CD4-positive, CD25-positive, alpha-beta regulatory T cell (primary cell): ENCODE measurements around the gene DNAH14. TPM values are rescaled to one million over a fixed set of nuclear protein-coding genes. Genes with fewer than 3 reads are reported as not detected.

ENCODE experiments used
- ATAC-seq, 2 donors: fragments of 150-1000 bp; cut with Tn5 transposase; one replicate each; pipeline ENCODE4 v1.10.0; 2021; ENCODE audit warnings: low read depth in 2 of 2, moderate number of reproducible peaks in 2 of 2, moderate library complexity in 1 of 2
- DNase-seq, 3 donors: peaks; one replicate each; pipeline versions ENCODE4 v3.0.0 to v3.0.0-alpha.2; 2012 to 2022; ENCODE audit warnings: mixed read lengths in 1 of 3
- H3K27ac ChIP-seq: one replicate; pipeline ENCODE4 v1.7.0; 2013; ENCODE audit warnings: mild to moderate bottlenecking, low read length; ENCODE audit not compliant: insufficient read depth, poor library complexity, severe bottlenecking
- H3K27me3 ChIP-seq: one replicate; pipeline ENCODE4 v1.7.0; 2013; ENCODE audit warnings: low read length; ENCODE audit not compliant: control insufficient read depth, insufficient read depth
- H3K36me3 ChIP-seq: one replicate; pipeline ENCODE4 v1.7.0; 2013; ENCODE audit warnings: mild to moderate bottlenecking, low read length, moderate library complexity; ENCODE audit not compliant: control insufficient read depth, insufficient read depth
- H3K4me1 ChIP-seq: 2 replicates; pipeline ENCODE4 v1.7.0; 2013; ENCODE audit warnings: mild to moderate bottlenecking, low read length; ENCODE audit not compliant: insufficient read depth, control insufficient read depth, poor library complexity, severe bottlenecking
- H3K4me3 ChIP-seq: one replicate; pipeline ENCODE4 v1.7.0; 2013; ENCODE audit warnings: low read depth, mild to moderate bottlenecking, low read length, moderate library complexity
- H3K9me3 ChIP-seq, 2 experiments: 1 replicate in 1 of 2; 2 replicates in 1 of 2; pipeline ENCODE4 v1.7.0; 2013; ENCODE audit warnings: low read length in 2 of 2, mild to moderate bottlenecking in 1 of 2, moderate library complexity in 1 of 2; ENCODE audit not compliant: control insufficient read depth in 2 of 2
- H3K27ac Mint-ChIP-seq, 3 donors: one replicate each; pipeline ENCODE4 v1.8.0; 2020 to 2022; ENCODE audit warnings: mild to moderate bottlenecking in 3 of 3, mixed read lengths in 3 of 3, moderate library complexity in 2 of 3
- H3K27me3 Mint-ChIP-seq: one replicate; pipeline ENCODE4 v1.8.0; 2022; ENCODE audit warnings: mild to moderate bottlenecking, mixed read lengths
- H3K36me3 Mint-ChIP-seq: one replicate; pipeline ENCODE4 v1.8.0; 2020; ENCODE audit warnings: mixed read lengths
- H3K4me1 Mint-ChIP-seq, 4 donors: one replicate each; pipeline ENCODE4 v1.8.0; 2020 to 2022; ENCODE audit warnings: mixed read lengths in 4 of 4, mild to moderate bottlenecking in 1 of 4
- H3K4me3 Mint-ChIP-seq, 4 donors: one replicate each; pipeline ENCODE4 v1.8.0; 2020 to 2022; ENCODE audit warnings: mild to moderate bottlenecking in 4 of 4, mixed read lengths in 4 of 4, moderate library complexity in 3 of 4
- H3K9me3 Mint-ChIP-seq, 7 donors: one replicate each; pipeline ENCODE4 v1.8.0; 2020 to 2022; ENCODE audit warnings: mixed read lengths in 7 of 7, mild to moderate bottlenecking in 3 of 7, moderate library complexity in 2 of 7
- polyA plus RNA-seq, 4 donors: library from polyadenylated mRNA; unstranded; fragments of 300-500 nt; fragmentation: Illumina TruSeq; gene quantifications; one replicate each; pipeline ENCODE4 v1.2.3, GENCODE V29; 2021
- total RNA-seq: library from RNA; stranded (reverse); gene quantifications from one replicate; pipeline ENCODE4 v1.2.3, GENCODE V29; 2022

Gene DNAH14
- total and polyA plus RNA-seq, 5 donors from 2014 or later = 0.02 to 0.13 TPM; not detected in 3

GRCh38 chr1:225366018-225366417 is 436.5 kb downstream of the DNAH14 start:
- H3K4me1 ChIP-seq = no peaks in the 10 kb centered on the region
- peaks cover 15% of the 10 kb centered on the region for H3K27me3 ChIP-seq
- ATAC-seq (no peak), DNase-seq (no peak)
- H3K27ac Mint-ChIP-seq = no peak overlapping the region
- H3K27me3 Mint-ChIP-seq = peaks cover 25% of the 10 kb centered on the region
- no peak overlapping the region for H3K4me3 ChIP-seq
- H3K9me3 ChIP-seq = no peaks in the 10 kb centered on the region
- H3K4me1 Mint-ChIP-seq = no peaks in the 10 kb centered on the region
- H3K27ac ChIP-seq = no peak overlapping the region
- no peaks in the 10 kb centered on the region for H3K9me3 Mint-ChIP-seq
- H3K36me3 Mint-ChIP-seq = no peaks in the 10 kb centered on the region
- no peaks in the 10 kb centered on the region for H3K36me3 ChIP-seq
- no peak overlapping the region for H3K4me3 Mint-ChIP-seq

DNA sequence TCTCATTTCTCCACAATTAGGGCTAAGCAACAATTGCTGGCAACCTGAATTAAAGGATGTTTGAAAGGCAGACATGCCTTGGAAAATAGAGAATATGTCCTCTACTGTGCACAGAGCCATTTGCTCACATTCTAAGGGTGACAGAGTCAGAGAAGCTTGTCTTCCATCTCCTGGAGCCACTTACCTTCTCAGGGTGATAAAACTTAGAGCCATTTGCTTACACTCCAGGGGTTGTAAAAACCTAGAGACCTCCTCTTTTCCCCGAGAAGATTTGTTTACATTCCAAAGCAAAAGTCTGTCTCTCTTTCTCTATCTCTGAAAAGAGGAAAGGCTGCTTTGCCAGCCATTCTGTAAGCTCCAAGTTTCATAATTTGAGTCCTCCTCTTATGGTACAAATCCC is 437.1 kb downstream of the DNAH14 start:
- no peak overlapping the region for H3K4me3 Mint-ChIP-seq

DNA sequence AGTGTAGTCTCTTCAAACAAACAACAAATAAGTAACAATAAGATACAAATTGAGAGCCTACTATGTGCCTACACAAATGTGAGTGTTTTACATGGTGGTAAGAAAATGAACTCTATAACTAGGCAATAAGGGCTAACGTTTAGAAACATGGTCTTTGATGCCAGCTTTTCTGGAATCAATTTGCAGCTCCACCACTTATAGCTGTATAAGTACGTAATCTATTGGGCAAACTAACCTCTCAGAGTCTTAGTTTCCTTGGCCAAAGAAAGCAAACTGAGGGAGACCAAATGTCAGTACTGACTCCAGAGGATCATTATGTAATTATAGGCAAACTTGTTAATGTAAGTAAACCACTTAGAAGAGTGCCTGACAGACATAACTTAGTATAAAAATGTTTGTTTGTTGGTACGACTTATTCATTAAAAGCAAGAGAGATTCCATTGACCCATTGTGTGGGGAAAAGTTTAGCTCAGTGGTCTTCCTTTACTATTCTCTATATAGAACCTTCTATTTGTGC is 438.6 kb downstream of the DNAH14 start:
- no peaks in the 10 kb centered on the region for H3K4me1 ChIP-seq
- no peak overlapping the region for H3K4me3 Mint-ChIP-seq
- no peaks in the 10 kb centered on the region for H3K9me3 ChIP-seq
- no peaks in the 10 kb centered on the region for H3K4me1 Mint-ChIP-seq
- H3K27me3 Mint-ChIP-seq = peaks cover 29% of the 10 kb centered on the region
- H3K36me3 Mint-ChIP-seq = no peaks in the 10 kb centered on the region
- peaks cover 15% of the 10 kb centered on the region for H3K27me3 ChIP-seq
- no peaks in the 10 kb centered on the region for H3K9me3 Mint-ChIP-seq
- ATAC-seq (no peak), DNase-seq (no peak)
- H3K27ac Mint-ChIP-seq = no peak overlapping the region
- H3K27ac ChIP-seq = no peak overlapping the region
- H3K4me3 ChIP-seq = no peak overlapping the region
- H3K36me3 ChIP-seq = no peaks in the 10 kb centered on the region

More for the DNA sequence above, 437.1 kb downstream of the DNAH14 start:
- Mint-ChIP-seq H3K9me3 (no peaks in the 10 kb centered on the region), H3K27ac (no peak overlapping the region), H3K27me3 (peaks cover 25% of the 10 kb centered on the region), H3K36me3 (no peaks in the 10 kb centered on the region), H3K4me1 (no peaks in the 10 kb centered on the region)
- Histone ChIP-seq H3K4me3 (no peak overlapping the region), H3K4me1 (no peaks in the 10 kb centered on the region), H3K9me3 (no peaks in the 10 kb centered on the region), H3K27ac (no peak overlapping the region), H3K27me3 (peaks cover 15% of the 10 kb centered on the region), H3K36me3 (no peaks in the 10 kb centered on the region)
- ATAC-seq (no peak), DNase-seq (no peak)

DNA sequence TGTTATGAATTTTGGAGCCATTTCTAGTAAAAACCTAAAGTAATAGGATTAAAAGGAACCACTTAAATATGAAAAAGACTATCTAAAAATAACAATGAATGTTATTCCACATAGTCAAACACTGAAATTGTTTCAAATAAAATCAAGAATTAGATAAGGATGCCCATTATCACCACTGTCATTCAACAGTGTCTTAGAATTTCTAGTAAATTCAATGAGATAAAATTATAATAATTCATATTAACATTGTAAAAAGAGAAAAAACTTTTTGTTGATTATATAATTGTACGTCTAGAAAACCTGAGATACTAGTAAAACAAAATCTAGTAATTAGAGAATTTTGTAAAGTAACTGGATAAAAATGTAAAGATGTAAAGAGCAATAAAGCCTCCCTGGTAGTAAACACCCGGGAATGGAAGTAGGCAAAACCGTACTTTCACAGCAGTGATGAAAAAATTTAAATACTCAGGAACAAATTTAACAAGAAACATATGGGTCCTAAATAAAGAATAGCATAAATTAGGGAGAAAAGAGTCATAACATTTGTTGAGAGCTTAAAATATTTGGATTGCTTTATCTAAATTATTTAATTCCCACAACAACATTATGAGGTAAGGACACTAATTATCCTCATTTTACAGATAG is 442.0 kb downstream of the DNAH14 start:
- Mint-ChIP-seq H3K4me3 (no peak overlapping the region), H3K27me3 (peaks cover 13% of the 10 kb centered on the region), H3K4me1 (no peaks in the 10 kb centered on the region), H3K9me3 (no peaks in the 10 kb centered on the region), H3K36me3 (no peaks in the 10 kb centered on the region), H3K27ac (no peak overlapping the region)
- no peak for ATAC-seq
- Histone ChIP-seq H3K27ac (no peak overlapping the region), H3K4me3 (no peak overlapping the region), H3K4me1 (no peaks in the 10 kb centered on the region), H3K9me3 (no peaks in the 10 kb centered on the region), H3K36me3 (no peaks in the 10 kb centered on the region), H3K27me3 (peaks cover 8% of the 10 kb centered on the region)
- no peak for DNase-seq

DNA sequence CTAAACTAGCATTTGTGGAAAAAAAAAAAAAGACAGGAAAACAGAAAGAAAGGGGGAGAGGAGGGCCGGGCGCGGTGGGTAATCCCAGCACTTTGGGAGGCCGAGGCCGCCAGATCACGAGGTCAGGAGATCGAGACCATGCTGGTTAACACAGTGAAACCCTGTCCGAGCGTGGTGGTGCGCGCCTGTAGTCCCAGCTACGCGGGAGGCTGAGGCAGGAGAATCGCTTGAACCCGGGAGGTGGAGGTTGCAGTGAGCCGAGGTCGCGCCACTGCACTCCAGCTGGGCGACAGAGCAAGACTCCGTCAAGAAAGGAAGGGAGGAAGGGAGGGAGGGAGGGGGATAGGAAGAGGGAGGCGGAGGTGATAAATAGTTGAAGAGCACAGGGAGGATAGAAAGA is 443.7 kb downstream of the DNAH14 start:
- DNase-seq = no peak
- ATAC-seq = no peak
- Histone ChIP-seq H3K27ac (no peak overlapping the region), H3K27me3 (peaks cover 6% of the 10 kb centered on the region), H3K9me3 (no peaks in the 10 kb centered on the region), H3K4me1 (no peaks in the 10 kb centered on the region), H3K36me3 (no peaks in the 10 kb centered on the region), H3K4me3 (no peak overlapping the region)
- no peak overlapping the region for H3K4me3 Mint-ChIP-seq
- H3K4me1 Mint-ChIP-seq = no peaks in the 10 kb centered on the region
- no peak overlapping the region for H3K27ac Mint-ChIP-seq
- H3K27me3 Mint-ChIP-seq = peaks cover 6% of the 10 kb centered on the region
- H3K36me3 Mint-ChIP-seq = no peaks in the 10 kb centered on the region
- no peaks in the 10 kb centered on the region for H3K9me3 Mint-ChIP-seq

- no peaks in the 10 kb centered on the region for H3K9me3 Mint-ChIP-seq
Observed at GRCh38 chr1:225374996-225375395, 445.5 kb downstream of the DNAH14 start.

GRCh38 chr1:225378880-225379279 is 449.4 kb downstream of the DNAH14 start:
- DNase-seq = no peak
- Mint-ChIP-seq H3K36me3 (peaks cover 5% of the 10 kb centered on the region), H3K27ac (no peak overlapping the region), H3K9me3 (peaks cover 0 to 2% (median 0%) of the 10 kb centered on the region in 7 donors), H3K27me3 (no peaks in the 10 kb centered on the region), H3K4me1 (no peaks in the 10 kb centered on the region), H3K4me3 (no peak overlapping the region)
- ATAC-seq = no peak
- H3K27me3 ChIP-seq = no peaks in the 10 kb centered on the region
- no peaks in the 10 kb centered on the region for H3K9me3 ChIP-seq
- H3K36me3 ChIP-seq = no peaks in the 10 kb centered on the region
- H3K27ac ChIP-seq = no peak overlapping the region
- no peaks in the 10 kb centered on the region for H3K4me1 ChIP-seq
- H3K4me3 ChIP-seq = no peak overlapping the region

More at GRCh38 chr1:225374996-225375395, 445.5 kb downstream of the DNAH14 start:
- Mint-ChIP-seq H3K4me3 (no peak overlapping the region), H3K27me3 (peaks cover 5% of the 10 kb centered on the region), H3K4me1 (no peaks in the 10 kb centered on the region), H3K36me3 (no peaks in the 10 kb centered on the region), H3K27ac (no peak overlapping the region)
- H3K4me1 ChIP-seq = no peaks in the 10 kb centered on the region
- no peak for DNase-seq
- H3K36me3 ChIP-seq = no peaks in the 10 kb centered on the region
- no peak for ATAC-seq
- no peak overlapping the region for H3K27ac ChIP-seq
- H3K27me3 ChIP-seq = no peaks in the 10 kb centered on the region
- H3K9me3 ChIP-seq = no peaks in the 10 kb centered on the region
- no peak overlapping the region for H3K4me3 ChIP-seq

DNA sequence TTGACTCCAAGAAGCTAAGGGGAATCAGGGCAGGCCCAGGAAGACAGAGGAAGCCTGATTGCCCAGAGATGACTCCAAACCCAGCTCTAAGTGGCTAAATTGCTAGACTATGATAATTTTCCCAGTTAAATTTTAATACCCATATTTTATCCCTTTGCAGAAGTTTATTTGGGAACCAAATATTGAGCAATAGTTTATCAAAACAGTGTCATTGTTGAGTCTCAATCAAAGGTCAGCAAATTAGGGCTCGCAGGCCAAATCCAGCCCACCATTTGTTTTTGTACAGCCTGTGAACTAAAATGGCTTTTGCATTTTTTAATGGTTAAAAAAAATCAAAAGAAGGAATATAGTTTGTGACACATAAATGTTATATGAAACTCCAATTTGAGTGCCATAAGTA is 451.2 kb downstream of the DNAH14 start:
- Mint-ChIP-seq H3K9me3 (peaks cover 0 to 4% (median 0%) of the 10 kb centered on the region in 7 donors), H3K4me3 (no peak overlapping the region)
- no peaks in the 10 kb centered on the region for H3K4me1 ChIP-seq

More for the DNA sequence above, 451.2 kb downstream of the DNAH14 start:
- Mint-ChIP-seq H3K36me3 (peaks cover 10% of the 10 kb centered on the region), H3K4me1 (no peaks in the 10 kb centered on the region), H3K27me3 (no peaks in the 10 kb centered on the region), H3K27ac (no peak overlapping the region)
- Histone ChIP-seq H3K9me3 (no peaks in the 10 kb centered on the region), H3K27me3 (no peaks in the 10 kb centered on the region), H3K36me3 (no peaks in the 10 kb centered on the region), H3K4me3 (no peak overlapping the region), H3K27ac (no peak overlapping the region)
- no peak for ATAC-seq
- DNase-seq = no peak
